Measurements from ENCODE around the gene CIC. TPM values are rescaled to one million over a fixed set of nuclear protein-coding genes. Genes with fewer than 3 reads are reported as not detected.

Gene CIC
- total RNA-seq, 2 experiments from 2014 or later = 60.7 to 65.6 TPM

DNA sequence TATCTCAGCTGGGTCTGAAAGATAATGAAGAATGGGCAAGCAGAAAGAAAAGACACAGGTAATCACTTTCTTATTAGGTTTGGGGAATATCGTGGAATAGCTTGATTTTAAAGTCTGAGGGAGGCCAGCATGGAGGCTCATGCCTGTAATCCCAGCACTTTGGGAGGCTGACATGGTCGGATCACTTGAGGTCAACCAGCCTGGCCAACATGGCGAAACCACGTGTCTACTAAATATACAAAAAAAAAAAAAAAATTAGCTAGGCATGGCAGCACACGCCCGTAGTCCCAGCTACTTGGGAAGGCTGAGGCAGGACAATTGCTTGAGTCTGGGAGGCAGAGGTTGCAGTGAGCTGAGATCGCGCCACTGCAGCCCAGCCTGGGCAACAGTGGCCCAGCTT lies 34.8 kb downstream of the CIC start:
- POLR2A ChIA-PET = interaction anchor here (0.7 kb wide), 1 partner anchor 57 kb away, joined by 3 read pairs; no protein-coding TSS in a partner anchor
- no peak overlapping the region for H3K27ac Mint-ChIP-seq

DNA sequence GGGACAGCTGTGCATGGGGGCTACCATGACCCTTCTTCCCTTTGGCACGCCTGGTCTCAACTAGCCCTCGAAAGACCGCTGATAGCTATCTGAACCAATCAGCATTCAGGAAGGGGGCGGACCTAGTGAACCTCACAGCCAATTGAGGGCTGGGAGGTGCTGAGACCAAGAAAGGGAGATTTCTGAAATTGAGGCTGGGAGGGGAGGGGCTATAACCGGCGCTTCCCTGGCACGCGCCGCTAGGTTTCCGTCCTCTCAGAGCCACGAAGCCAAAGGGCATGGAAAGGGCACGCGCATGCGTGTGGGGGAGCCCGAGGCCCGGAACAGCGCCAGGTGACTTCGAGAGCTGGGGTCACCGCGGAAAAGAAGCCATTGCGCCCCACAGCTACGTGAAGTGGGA lies 37.6 kb downstream of the CIC start:
- Mint-ChIP-seq H3K4me3 (no peak overlapping the region), H3K27me3 (peaks cover 7% of the 10 kb centered on the region), H3K9me3 (no peaks in the 10 kb centered on the region), H3K36me3 (ENCODE audit: low read depth) (no peaks in the 10 kb centered on the region), H3K27ac (no peak overlapping the region), H3K4me1 (ENCODE audit: low read depth) (peaks cover 13% of the 10 kb centered on the region)
- ChIA-PET CTCF (no interaction called here), POLR2A (no interaction called here)
- DNase-seq (no peak), ATAC-seq (no peak)
- TF ChIP-seq, protein P1, sequence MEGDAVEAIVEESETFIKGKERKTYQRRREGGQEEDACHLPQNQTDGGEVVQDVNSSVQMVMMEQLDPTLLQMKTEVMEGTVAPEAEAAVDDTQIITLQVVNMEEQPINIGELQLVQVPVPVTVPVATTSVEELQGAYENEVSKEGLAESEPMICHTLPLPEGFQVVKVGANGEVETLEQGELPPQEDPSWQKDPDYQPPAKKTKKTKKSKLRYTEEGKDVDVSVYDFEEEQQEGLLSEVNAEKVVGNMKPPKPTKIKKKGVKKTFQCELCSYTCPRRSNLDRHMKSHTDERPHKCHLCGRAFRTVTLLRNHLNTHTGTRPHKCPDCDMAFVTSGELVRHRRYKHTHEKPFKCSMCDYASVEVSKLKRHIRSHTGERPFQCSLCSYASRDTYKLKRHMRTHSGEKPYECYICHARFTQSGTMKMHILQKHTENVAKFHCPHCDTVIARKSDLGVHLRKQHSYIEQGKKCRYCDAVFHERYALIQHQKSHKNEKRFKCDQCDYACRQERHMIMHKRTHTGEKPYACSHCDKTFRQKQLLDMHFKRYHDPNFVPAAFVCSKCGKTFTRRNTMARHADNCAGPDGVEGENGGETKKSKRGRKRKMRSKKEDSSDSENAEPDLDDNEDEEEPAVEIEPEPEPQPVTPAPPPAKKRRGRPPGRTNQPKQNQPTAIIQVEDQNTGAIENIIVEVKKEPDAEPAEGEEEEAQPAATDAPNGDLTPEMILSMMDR (IDR thresholded peaks at IDR 0.05) = no peak
- intact Hi-C loops (cut with micrococcal nuclease) = no loop called here

More for the DNA sequence above, 34.8 kb downstream of the CIC start:
- no peak for DNase-seq
- intact Hi-C loops (cut with micrococcal nuclease) = no loop called here
- ATAC-seq = no peak
- Mint-ChIP-seq H3K4me3 (no peak overlapping the region), H3K27me3 (no peaks in the 10 kb centered on the region), H3K9me3 (no peaks in the 10 kb centered on the region), H3K36me3 (ENCODE audit: low read depth) (no peaks in the 10 kb centered on the region), H3K4me1 (ENCODE audit: low read depth) (peaks cover 18% of the 10 kb centered on the region)
- CTCF ChIA-PET = interaction anchor here (1.3 kb wide), 4 partner anchors 10 to 195 kb away, joined by 3 to 4 read pairs (median 3); no protein-coding TSS in a partner anchor
- TF ChIP-seq, protein P1 (IDR thresholded peaks at IDR 0.05) = no peak

DNA sequence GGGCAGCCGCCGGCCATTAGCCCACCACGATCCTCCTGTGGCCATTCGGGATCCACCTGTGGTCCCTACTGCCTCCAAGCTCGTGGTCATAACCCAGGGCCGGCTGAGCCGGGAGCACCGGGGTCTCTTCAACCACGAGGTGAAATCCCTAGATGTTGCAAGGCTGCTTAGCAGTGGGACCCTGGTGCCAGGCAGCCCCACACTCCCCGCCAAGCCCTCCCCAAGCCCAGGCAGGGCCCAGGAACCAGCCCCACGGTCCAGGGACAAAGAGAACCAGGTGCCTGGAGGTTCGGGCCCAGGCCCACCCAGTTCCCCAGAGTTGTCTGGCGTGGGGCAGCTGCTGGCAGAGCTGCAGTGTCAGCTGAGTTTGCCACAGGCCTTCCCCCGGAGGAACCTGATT lies 40.6 kb downstream of the CIC start:
- ATAC-seq (no peak), DNase-seq (no peak)
- Mint-ChIP-seq H3K4me1 (ENCODE audit: low read depth) (peaks cover 10% of the 10 kb centered on the region), H3K9me3 (no peaks in the 10 kb centered on the region), H3K27ac (no peak overlapping the region), H3K4me3 (no peak overlapping the region), H3K27me3 (peaks cover 29% of the 10 kb centered on the region), H3K36me3 (ENCODE audit: low read depth) (no peaks in the 10 kb centered on the region)
- ChIA-PET POLR2A (interaction anchor here (0.6 kb wide), 1 partner anchor 739 kb away, joined by 3 read pairs; no protein-coding TSS in a partner anchor), CTCF (interaction anchor here (1.2 kb wide), 1 partner anchor 12 kb away, joined by 3 read pairs; no protein-coding TSS in a partner anchor)
- intact Hi-C loops (cut with micrococcal nuclease) = no loop called here
- TF ChIP-seq, protein P1 (IDR thresholded peaks at IDR 0.05) = no peak

DNA sequence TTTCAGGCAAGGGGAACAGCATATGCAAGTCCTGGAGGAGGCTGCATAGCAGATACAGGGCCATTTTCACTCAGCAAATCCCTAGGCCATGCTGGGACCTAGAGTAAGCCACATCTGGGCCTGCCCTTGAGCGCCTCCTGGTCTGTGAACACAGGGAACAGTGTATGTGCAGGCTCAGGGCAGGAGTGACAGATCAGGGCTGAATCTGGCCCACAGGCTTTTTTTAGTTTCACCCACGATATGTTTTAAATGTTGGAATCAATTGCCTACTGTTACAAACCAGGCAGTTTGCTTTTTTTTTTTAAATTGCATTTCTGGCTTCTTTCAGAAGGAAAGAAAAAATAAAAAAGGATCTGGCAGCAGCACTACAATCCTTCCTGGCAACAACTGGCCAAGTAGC lies 42.6 kb downstream of the CIC start:
- Mint-ChIP-seq H3K9me3 (no peaks in the 10 kb centered on the region), H3K27ac (no peak overlapping the region), H3K36me3 (ENCODE audit: low read depth) (no peaks in the 10 kb centered on the region), H3K27me3 (peaks cover 35% of the 10 kb centered on the region), H3K4me1 (ENCODE audit: low read depth) (peaks cover 13% of the 10 kb centered on the region), H3K4me3 (no peak overlapping the region)
- intact Hi-C loops (cut with micrococcal nuclease) = no loop called here
- ATAC-seq (no peak), DNase-seq (no peak)
- POLR2A ChIA-PET = interaction anchor here (0.7 kb wide), 1 partner anchor 9 kb away, joined by 3 read pairs; the partner anchor contains the start of gene PAFAH1B3
- CTCF ChIA-PET = interaction anchor here (1.5 to 1.6 kb wide), 2 partner anchors 17 to 179 kb away, joined by 4 read pairs; partner anchors contain the start of gene POU2F2
- TF ChIP-seq, protein P1 (IDR thresholded peaks at IDR 0.05) = no peak

DNA sequence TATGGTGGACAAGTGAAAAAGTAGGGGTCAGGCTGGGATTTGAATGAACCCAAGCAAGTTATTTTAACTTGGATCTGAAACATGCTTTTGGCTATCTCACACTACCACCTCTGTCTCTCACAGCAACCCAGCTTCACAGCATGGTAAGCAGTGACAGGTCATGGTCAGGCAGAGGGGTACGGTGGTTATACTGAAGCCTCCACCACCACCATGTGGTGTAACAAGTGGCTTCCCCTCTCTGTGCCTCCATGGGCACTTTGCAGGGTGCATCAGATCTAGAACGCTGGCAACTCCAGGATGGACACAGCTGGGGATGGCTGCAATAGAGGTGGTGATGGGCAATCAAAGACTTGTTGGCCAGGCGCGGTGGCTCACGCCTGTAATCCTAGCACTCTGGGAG lies 43.3 kb downstream of the CIC start:
- POLR2A ChIA-PET = no interaction called here
- Mint-ChIP-seq H3K9me3 (no peaks in the 10 kb centered on the region), H3K4me3 (peak overlapping the region; percentile 68), H3K27ac (no peak overlapping the region), H3K27me3 (peaks cover 35% of the 10 kb centered on the region), H3K4me1 (ENCODE audit: low read depth) (peaks cover 19% of the 10 kb centered on the region), H3K36me3 (ENCODE audit: low read depth) (no peaks in the 10 kb centered on the region)
- CTCF ChIA-PET = interaction anchor here (1.5 to 1.6 kb wide), 2 partner anchors 17 to 180 kb away, joined by 4 read pairs; partner anchors contain the start of gene POU2F2
- TF ChIP-seq, protein P1 (IDR thresholded peaks at IDR 0.05) = no peak
- intact Hi-C loops (cut with micrococcal nuclease) = no loop called here
- ATAC-seq (no peak), DNase-seq (no peak)

Measured in activated CD8-positive, alpha-beta T cell treated with anti-CD3 and anti-CD28 coated beads for 36 hours (primary cell).